T-helper 1 cell treated with Interleukin-12 subunit alpha and Interleukin-12 subunit beta and Interleukin-4 antibody, amounts not matched to agents 30 μg/mL and 1 μg/mL, for 36 hours (primary cell): ENCODE results near the gene ANKRD20A1.
"Not testable (repeated sequence)": the region's sequence is repeated elsewhere in the genome, so short reads cannot be mapped to it uniquely, and the experiment has no call there.

Source experiments
- H3K27ac Mint-ChIP-seq: one replicate; pipeline ENCODE4 v1.8.0; 2021; ENCODE audit warnings: mild to moderate bottlenecking, mixed read lengths
- H3K27me3 Mint-ChIP-seq: one replicate; pipeline ENCODE4 v1.8.0; 2021; ENCODE audit warnings: low read depth, mixed read lengths
- H3K36me3 Mint-ChIP-seq: one replicate; pipeline ENCODE4 v1.8.0; 2021; ENCODE audit warnings: low read depth, mixed read lengths
- H3K4me1 Mint-ChIP-seq: one replicate; pipeline ENCODE4 v1.8.0; 2021; ENCODE audit warnings: low read depth, mixed read lengths
- H3K4me3 Mint-ChIP-seq: one replicate; pipeline ENCODE4 v1.8.0; 2021; ENCODE audit warnings: mild to moderate bottlenecking, moderate library complexity, mixed read lengths
- H3K9me3 Mint-ChIP-seq: one replicate; pipeline ENCODE4 v1.8.0; 2021; ENCODE audit warnings: mixed read lengths

Gene ANKRD20A1

GRCh38 chr9:67858871-67859270 is at the start of gene ANKRD20A1:
Gene ANKRD20A1 (plus strand): TSS chr9:67858931. CDS start chr9:67859427, 496 bp downstream.
- H3K4me3 Mint-ChIP-seq, H3K9me3 Mint-ChIP-seq, H3K4me1 Mint-ChIP-seq, H3K27me3 Mint-ChIP-seq, H3K27ac Mint-ChIP-seq, H3K36me3 Mint-ChIP-seq: not testable (repeated sequence)

DNA sequence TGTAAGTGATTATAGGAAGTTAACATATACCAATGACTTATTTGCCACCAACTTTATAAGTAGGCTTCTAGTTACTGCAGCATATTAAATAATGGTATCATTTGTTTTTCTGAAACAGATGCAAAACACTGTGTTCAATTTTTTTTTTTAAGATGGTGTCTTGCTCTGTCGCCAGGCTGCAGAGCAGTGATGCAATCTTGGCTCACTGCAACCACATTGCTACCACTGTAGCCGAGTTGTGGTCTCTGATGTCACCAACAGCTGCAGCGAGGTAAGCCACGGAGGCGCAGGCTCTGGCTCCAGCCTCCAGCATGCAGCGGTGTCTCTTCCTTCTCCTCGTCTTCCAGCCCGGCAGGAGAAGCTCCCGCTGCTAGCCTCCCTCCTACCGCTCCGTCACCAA is 26.6 kb upstream of the ANKRD20A1 start:
- not testable (repeated sequence) for H3K36me3 Mint-ChIP-seq, H3K27ac Mint-ChIP-seq

More for the DNA sequence above, 26.6 kb upstream of the ANKRD20A1 start:
- not testable (repeated sequence) for H3K4me3 Mint-ChIP-seq, H3K27me3 Mint-ChIP-seq, H3K4me1 Mint-ChIP-seq, H3K9me3 Mint-ChIP-seq
